Osteoblast (primary cell): ENCODE measurements around the gene USP9Y. TPM values are rescaled to one million over a fixed set of nuclear protein-coding genes. Genes with fewer than 3 reads are reported as not detected.

Source experiments
- DNase-seq: peaks from one replicate; pipeline ENCODE4 v3.0.0; 2011; ENCODE audit warnings: low spot score, mixed read lengths; ENCODE audit not compliant: insufficient read length; ENCODE audit errors: missing footprints
- H2AFZ ChIP-seq: 2 replicates; pipeline ENCODE4 v1.6.0; 2011; ENCODE audit warnings: mild to moderate bottlenecking, low read length
- H3K27ac ChIP-seq: 2 replicates; pipeline ENCODE4 v1.5.1; 2011; ENCODE audit warnings: mild to moderate bottlenecking, low read depth, low read length, moderate library complexity
- H3K27me3 ChIP-seq: 2 replicates; pipeline ENCODE4 v1.6.0; 2012; ENCODE audit warnings: mild to moderate bottlenecking, control low read depth, inconsistent platforms, low read length, moderate library complexity; ENCODE audit not compliant: insufficient read depth
- H3K36me3 ChIP-seq: 2 replicates; pipeline ENCODE4 v1.5.1; 2011; ENCODE audit warnings: mild to moderate bottlenecking, low read length, control low read depth, moderate library complexity; ENCODE audit not compliant: insufficient read depth
- H3K4me1 ChIP-seq: 2 replicates; pipeline ENCODE4 v1.5.1; 2011; ENCODE audit warnings: mild to moderate bottlenecking, low read length, control low read depth, moderate library complexity; ENCODE audit not compliant: insufficient read depth
- H3K4me2 ChIP-seq: 2 replicates; pipeline ENCODE4 v1.6.0; 2011; ENCODE audit warnings: mild to moderate bottlenecking, low read length; ENCODE audit not compliant: insufficient read depth
- H3K4me3 ChIP-seq: fragments of 200-600 bp; sonication (generic); 3 replicates; pipeline ENCODE4 v1.5.1; 2012; ENCODE audit warnings: mild to moderate bottlenecking, low read length, inconsistent platforms; ENCODE audit not compliant: insufficient read depth
- H3K79me2 ChIP-seq: 2 replicates; pipeline ENCODE4 v1.6.0; 2012; ENCODE audit warnings: mild to moderate bottlenecking, low read length, control low read depth, inconsistent platforms; ENCODE audit not compliant: insufficient read depth
- H3K9me3 ChIP-seq: 2 replicates; pipeline ENCODE4 v1.5.1; 2011; ENCODE audit warnings: low read depth, low read length, control low read depth
- H4K20me1 ChIP-seq: 2 replicates; pipeline ENCODE4 v1.6.0; 2012; ENCODE audit warnings: mild to moderate bottlenecking, low read length, control low read depth; ENCODE audit not compliant: insufficient read depth
- total RNA-seq: library from RNA; depleted of rRNA; stranded (reverse); fragments of >200 nt; gene quantifications from 2 replicates; pipeline ENCODE4 v1.2.3, GENCODE V29; 2012
- TF ChIP-seq, protein P1 (sequence below): IDR thresholded peaks from 2 replicates; pipeline ENCODE4 v1.5.1; 2011; ENCODE audit warnings: mild to moderate bottlenecking, low read depth, low read length, moderate library complexity; ENCODE audit errors: extremely low read depth

The USP9Y gene
- total RNA-seq, 1 donor, result 26.4 TPM

DNA sequence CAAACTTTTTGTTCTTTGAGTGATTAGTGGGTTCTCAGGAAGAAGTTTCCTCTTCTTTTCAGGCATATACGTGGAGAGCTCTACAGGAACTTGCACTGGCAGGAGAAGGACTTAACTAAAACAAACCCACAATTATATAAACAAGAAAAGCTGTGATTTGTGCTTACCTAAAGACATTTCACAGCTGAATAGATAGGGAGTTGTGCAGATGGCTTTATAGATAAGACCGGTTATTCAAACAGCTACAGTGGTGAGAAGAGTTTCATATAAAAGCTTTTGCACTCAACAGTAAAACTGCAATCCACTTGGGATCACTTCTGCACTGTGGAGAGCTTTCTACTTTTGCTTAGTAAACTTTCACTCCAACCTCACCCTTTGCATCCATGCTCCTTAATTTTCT lies 197.6 kb downstream of the USP9Y start:
- H3K9me3 ChIP-seq, result no peaks in the 10 kb centered on the region
- no peaks in the 10 kb centered on the region for H3K27me3 ChIP-seq
- no peak overlapping the region for H2AFZ ChIP-seq
- H3K4me3 ChIP-seq, result no peak overlapping the region
- TF ChIP-seq, protein P1, sequence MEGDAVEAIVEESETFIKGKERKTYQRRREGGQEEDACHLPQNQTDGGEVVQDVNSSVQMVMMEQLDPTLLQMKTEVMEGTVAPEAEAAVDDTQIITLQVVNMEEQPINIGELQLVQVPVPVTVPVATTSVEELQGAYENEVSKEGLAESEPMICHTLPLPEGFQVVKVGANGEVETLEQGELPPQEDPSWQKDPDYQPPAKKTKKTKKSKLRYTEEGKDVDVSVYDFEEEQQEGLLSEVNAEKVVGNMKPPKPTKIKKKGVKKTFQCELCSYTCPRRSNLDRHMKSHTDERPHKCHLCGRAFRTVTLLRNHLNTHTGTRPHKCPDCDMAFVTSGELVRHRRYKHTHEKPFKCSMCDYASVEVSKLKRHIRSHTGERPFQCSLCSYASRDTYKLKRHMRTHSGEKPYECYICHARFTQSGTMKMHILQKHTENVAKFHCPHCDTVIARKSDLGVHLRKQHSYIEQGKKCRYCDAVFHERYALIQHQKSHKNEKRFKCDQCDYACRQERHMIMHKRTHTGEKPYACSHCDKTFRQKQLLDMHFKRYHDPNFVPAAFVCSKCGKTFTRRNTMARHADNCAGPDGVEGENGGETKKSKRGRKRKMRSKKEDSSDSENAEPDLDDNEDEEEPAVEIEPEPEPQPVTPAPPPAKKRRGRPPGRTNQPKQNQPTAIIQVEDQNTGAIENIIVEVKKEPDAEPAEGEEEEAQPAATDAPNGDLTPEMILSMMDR, result no peak
- no peak overlapping the region for H3K4me2 ChIP-seq
- no peaks in the 10 kb centered on the region for H3K4me1 ChIP-seq
- no peak for DNase-seq
- no peaks in the 10 kb centered on the region for H4K20me1 ChIP-seq
- no peaks in the 10 kb centered on the region for H3K79me2 ChIP-seq
- no peaks in the 10 kb centered on the region for H3K36me3 ChIP-seq
- H3K27ac ChIP-seq, result no peak overlapping the region

DNA sequence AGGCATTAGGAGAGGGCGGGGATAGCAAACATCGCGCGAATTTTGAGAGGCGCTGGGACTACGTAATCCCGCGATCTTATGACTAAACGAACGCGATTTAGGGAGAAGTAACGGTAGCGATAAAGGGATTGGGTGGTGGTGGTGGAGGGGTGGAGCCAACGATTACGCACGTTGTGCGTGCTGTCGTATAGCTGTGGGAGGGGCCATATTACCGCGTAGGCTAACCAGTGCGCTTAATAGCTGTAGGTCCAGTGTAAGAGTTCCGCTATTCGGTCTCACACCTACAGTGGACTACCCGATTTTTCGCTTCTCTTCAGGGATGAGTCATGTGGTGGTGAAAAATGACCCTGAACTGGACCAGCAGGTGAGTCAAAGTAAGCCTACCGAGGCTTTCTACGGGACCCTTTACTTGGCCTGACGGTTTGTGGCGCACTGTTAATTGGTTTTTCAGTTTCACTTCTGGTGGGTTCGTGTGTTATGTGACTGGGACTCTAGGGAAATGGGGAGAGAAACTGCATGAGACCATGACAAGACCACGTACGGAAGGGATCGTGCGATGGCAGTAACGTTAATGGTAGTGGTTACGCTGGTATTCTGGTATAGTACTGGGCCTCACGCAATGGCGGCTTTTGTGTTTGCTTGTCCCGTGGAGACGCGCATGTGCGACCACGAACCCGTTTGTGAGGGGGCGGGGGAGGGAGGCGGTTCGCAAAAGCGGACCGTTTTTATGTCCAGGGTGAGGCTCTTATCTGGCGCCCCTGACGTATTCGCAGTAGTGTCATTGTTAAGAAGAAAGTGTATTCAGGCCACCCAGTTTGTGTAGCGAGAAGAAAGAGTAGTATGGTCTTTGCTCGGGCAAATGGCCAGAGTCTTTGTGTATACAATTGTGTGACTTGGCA lies 203.8 kb downstream of the USP9Y start, which contains the start of gene DDX3Y:
Gene DDX3Y (plus strand): TSS at position 251 of the 899 bp plus-strand sequence. CDS start 69 bp downstream, at position 320.
- no peak for DNase-seq
- no peaks in the 10 kb centered on the region for H4K20me1 ChIP-seq
- H3K27ac ChIP-seq, result no peak within 1 kb of the TSS
- TF ChIP-seq, protein P1, result no peak
- H3K27me3 ChIP-seq, result no peaks in the 10 kb centered on the region
- no peaks in the 10 kb centered on the region for H3K4me1 ChIP-seq
- no peaks in the 10 kb centered on the region for H3K79me2 ChIP-seq
- no peak within 1 kb of the TSS for H2AFZ ChIP-seq
- H3K4me3 ChIP-seq, result no peak within 1 kb of the TSS
- no peak within 1 kb of the TSS for H3K4me2 ChIP-seq
- no peaks in the 10 kb centered on the region for H3K36me3 ChIP-seq
- no peaks in the 10 kb centered on the region for H3K9me3 ChIP-seq

DNA sequence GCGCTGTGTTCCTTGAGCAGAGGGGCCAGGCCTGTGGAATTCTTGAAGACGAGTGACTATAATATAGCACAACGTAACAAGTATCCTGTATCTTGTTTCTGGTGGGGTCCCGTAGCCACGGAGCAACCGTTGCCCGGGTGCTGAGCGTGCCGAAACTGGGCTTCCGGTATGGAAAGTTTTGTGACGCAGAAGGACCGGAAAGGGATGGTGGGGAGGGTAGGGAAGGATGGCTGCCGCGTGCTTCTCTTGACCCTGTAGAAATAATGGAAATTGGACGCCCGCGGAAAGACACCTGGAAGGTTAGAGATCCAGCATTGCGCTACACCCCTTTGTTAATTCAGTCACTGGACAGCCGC lies 204.5 kb downstream of the USP9Y start:
- DNase-seq, result no peak
- no peaks in the 10 kb centered on the region for H4K20me1 ChIP-seq

DNA sequence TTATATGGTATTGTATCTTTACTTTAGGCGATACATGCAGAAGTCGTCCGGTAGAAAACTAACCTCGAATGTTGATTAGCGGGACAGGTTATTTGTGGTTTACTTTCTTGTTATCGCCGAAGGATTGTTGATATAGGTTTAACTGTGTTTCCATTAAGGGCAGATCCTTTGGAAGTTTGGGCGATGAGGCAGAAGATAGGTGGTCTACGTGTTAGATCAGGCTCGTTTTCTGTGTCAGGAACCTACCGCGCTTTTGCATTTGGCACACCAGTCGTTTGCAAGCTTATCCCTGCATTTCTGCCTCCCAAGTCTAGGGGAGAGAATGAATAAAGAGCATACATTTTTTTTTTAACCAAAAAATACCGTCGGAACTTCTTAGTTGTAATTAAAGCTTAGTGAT lies 204.9 kb downstream of the USP9Y start:
- H3K4me2 ChIP-seq, result no peak overlapping the region
- no peak overlapping the region for H3K27ac ChIP-seq
- H3K79me2 ChIP-seq, result no peaks in the 10 kb centered on the region
- H4K20me1 ChIP-seq, result no peaks in the 10 kb centered on the region
- H3K36me3 ChIP-seq, result no peaks in the 10 kb centered on the region
- no peak overlapping the region for H2AFZ ChIP-seq
- TF ChIP-seq, protein P1, result no peak
- no peaks in the 10 kb centered on the region for H3K27me3 ChIP-seq
- no peaks in the 10 kb centered on the region for H3K9me3 ChIP-seq
- H3K4me1 ChIP-seq, result no peaks in the 10 kb centered on the region
- H3K4me3 ChIP-seq, result no peak overlapping the region
- DNase-seq, result no peak

More for the DNA sequence above, 204.5 kb downstream of the USP9Y start:
- Histone ChIP-seq H3K4me1 (no peaks in the 10 kb centered on the region), H3K9me3 (no peaks in the 10 kb centered on the region), H3K27ac (no peak overlapping the region), H3K4me3 (no peak overlapping the region), H2AFZ (no peak overlapping the region), H3K79me2 (no peaks in the 10 kb centered on the region), H3K36me3 (no peaks in the 10 kb centered on the region), H3K4me2 (no peak overlapping the region), H3K27me3 (no peaks in the 10 kb centered on the region)
- TF ChIP-seq, protein P1, result no peak

Other genes starting within 250 kb of the USP9Y start
- gene DDX3Y, start 203.6 kb downstream of the USP9Y start, total RNA-seq, result under 0.01 and 61.2 TPM in 2 replicates